ENCODE measurements around the gene CERS6. TPM values are rescaled to one million over a fixed set of nuclear protein-coding genes. Genes with fewer than 3 reads are reported as not detected.
A peak's percentile ranks its signal among the peaks of the same experiment; 100 is the strongest.

The CERS6 gene
- total RNA-seq, 4 donors from 2014 or later = 42.3 to 62.1 (median 50.6) TPM

GRCh38 chr2:168450732-168451131 is 5.3 kb upstream of the CERS6 start:
- Histone ChIP-seq H3K4me3 (no peak overlapping the region), H3K4me1 (peaks cover 0 to 7% (median 0%) of the 10 kb centered on the region in 4 donors), H3K36me3 (no peaks in the 10 kb centered on the region), H3K9me3 (peaks cover 0 to 5% of the 10 kb centered on the region in 2 donors), H3K27ac (no peak overlapping the region), H3K27me3 (no peaks in the 10 kb centered on the region)
- WGBS, 2 donors (ENCODE audit: low coverage in 1 of 2) = 52 to 68% methylated on average over 4 to 5 of the region's 5 CpGs
- in situ Hi-C loops (cut with MboI; ENCODE audit: low pct_ligation_motif_present in 1 of 4, low pct_unique_long_range_greater_than_20kb in 1 of 4, low sequenced_read_pairs in 3 of 4) = no loop called here
- no peak for DNase-seq
- TF ChIP-seq CTCF (IDR thresholded peaks at IDR 0.05) (no peak), POLR2A (IDR thresholded peaks at IDR 0.05) (no peak), POLR2AphosphoS5 (IDR thresholded peaks at IDR 0.05) (no peak), EP300 (IDR thresholded peaks at IDR 0.05; ENCODE audit: low read depth) (no peak)
- intact Hi-C loops (cut with DNase I; ENCODE audit: low total_unique reads) = no loop called here

GRCh38 chr2:168452781-168453180 is 3.3 kb upstream of the CERS6 start:
- Histone ChIP-seq H3K4me1 (peaks cover 0 to 8% (median 0%) of the 10 kb centered on the region in 4 donors), H3K9me3 (peaks cover 0 to 5% of the 10 kb centered on the region in 2 donors), H3K27ac (no peak overlapping the region), H3K27me3 (no peaks in the 10 kb centered on the region), H3K4me3 (no peak overlapping the region), H3K36me3 (no peaks in the 10 kb centered on the region)
- in situ Hi-C loops (cut with MboI; ENCODE audit: low pct_ligation_motif_present in 1 of 4, low pct_unique_long_range_greater_than_20kb in 1 of 4, low sequenced_read_pairs in 3 of 4) = no loop called here
- WGBS, 2 donors (ENCODE audit: low coverage in 1 of 2) = 90 to 100% methylated on average over 1 to 3 of the region's 3 CpGs
- TF ChIP-seq EP300 (IDR thresholded peaks at IDR 0.05; ENCODE audit: low read depth) (no peak), POLR2AphosphoS5 (IDR thresholded peaks at IDR 0.05) (no peak), POLR2A (IDR thresholded peaks at IDR 0.05) (no peak)
- intact Hi-C loops (cut with DNase I; ENCODE audit: low total_unique reads) = no loop called here
- no peak for DNase-seq

- Histone ChIP-seq H3K4me3 (no peak overlapping the region), H3K27ac (no peak overlapping the region), H3K36me3 (no peaks in the 10 kb centered on the region), H3K4me1 (peaks cover 0 to 11% (median 1%) of the 10 kb centered on the region in 4 donors), H3K9me3 (peaks cover 0 to 5% of the 10 kb centered on the region in 2 donors), H3K27me3 (no peaks in the 10 kb centered on the region)
- DNase-seq = no peak
- in situ Hi-C loops (cut with MboI; ENCODE audit: low pct_ligation_motif_present in 1 of 4, low pct_unique_long_range_greater_than_20kb in 1 of 4, low sequenced_read_pairs in 3 of 4) (no loop called here), intact Hi-C loops (cut with DNase I; ENCODE audit: low total_unique reads) (no loop called here)
- TF ChIP-seq POLR2A (IDR thresholded peaks at IDR 0.05) = no peak
- WGBS, 2 donors (ENCODE audit: low coverage in 1 of 2) = 92 to 93% methylated on average over 3 of the region's 3 CpGs
These were observed 2.7 kb upstream of the CERS6 start for GRCh38 chr2:168453404-168453803.

GRCh38 chr2:168454737-168455644 is 1.1 kb upstream of the CERS6 start:
- intact Hi-C loops (cut with DNase I; ENCODE audit: low total_unique reads) (no loop called here), in situ Hi-C loops (cut with MboI; ENCODE audit: low pct_ligation_motif_present in 1 of 4, low pct_unique_long_range_greater_than_20kb in 1 of 4, low sequenced_read_pairs in 3 of 4) (no loop called here)
- Histone ChIP-seq H3K4me3 (peak overlapping the region in 3 of 4 donors; percentile 66 to 91 (median 87)), H3K27ac (peak overlapping the region; percentile 84 to 91 (median 87)), H3K9me3 (peaks cover 0 to 5% of the 10 kb centered on the region in 2 donors), H3K4me1 (peaks cover 0 to 26% (median 6%) of the 10 kb centered on the region in 4 donors), H3K36me3 (no peaks in the 10 kb centered on the region), H3K27me3 (no peaks in the 10 kb centered on the region)
- DNase-seq = no peak
- WGBS, 2 donors (ENCODE audit: low coverage in 1 of 2) = 71 to 81% methylated on average over 4 to 6 of the region's 6 CpGs
- no peak for TF ChIP-seq POLR2AphosphoS5 (IDR thresholded peaks at IDR 0.05)
- TF ChIP-seq EP300 (IDR thresholded peaks at IDR 0.05; ENCODE audit: low read depth) = no peak
- TF ChIP-seq CTCF (IDR thresholded peaks at IDR 0.05) = no peak
- TF ChIP-seq POLR2A (IDR thresholded peaks at IDR 0.05) = no peak

GRCh38 chr2:168456521-168457189 is 583 bp downstream of the CERS6 start:
- Histone ChIP-seq H3K27ac (peak overlapping the region; percentile 84 to 91 (median 87)), H3K27me3 (no peaks in the 10 kb centered on the region), H3K36me3 (no peaks in the 10 kb centered on the region), H3K9me3 (peaks cover 0 to 5% of the 10 kb centered on the region in 2 donors), H3K4me1 (peaks cover 0 to 34% (median 17%) of the 10 kb centered on the region in 4 donors), H3K4me3 (peak overlapping the region; percentile 64 to 91 (median 76))
- peak; percentile 45 for DNase-seq
- in situ Hi-C loops (cut with MboI; ENCODE audit: low pct_ligation_motif_present in 1 of 4, low pct_unique_long_range_greater_than_20kb in 1 of 4, low sequenced_read_pairs in 3 of 4) (no loop called here), intact Hi-C loops (cut with DNase I; ENCODE audit: low total_unique reads) (no loop called here)
- 1 to 17% methylated on average over 1 to 52 of the region's 61 CpGs for WGBS, 2 donors (ENCODE audit: low coverage in 1 of 2)
- TF ChIP-seq POLR2AphosphoS5 (IDR thresholded peaks at IDR 0.05) (peak in 1 of 3 donors; percentile 6), EP300 (IDR thresholded peaks at IDR 0.05; ENCODE audit: low read depth) (no peak)

All from transverse colon (tissue), 4 donors.